ENCODE measurements around the gene CABLES2. TPM values are rescaled to one million over a fixed set of nuclear protein-coding genes. Genes with fewer than 3 reads are reported as not detected.
"Not testable (repeated sequence)": the region's sequence is repeated elsewhere in the genome, so short reads cannot be mapped to it uniquely, and the experiment has no call there.

Gene CABLES2
- total RNA-seq, 1 experiment from 2014 or later = 9.5 TPM

- peak; percentile 56 for DNase-seq (ENCODE audit: low spot score)
These were observed 26.8 kb upstream of the CABLES2 start for GRCh38 chr20:62433658-62434497.

- DNase-seq (ENCODE audit: low spot score) = peak; percentile 57
These were observed 23.9 kb upstream of the CABLES2 start for GRCh38 chr20:62430866-62431447.

GRCh38 chr20:62430311-62430853 lies 23.3 kb upstream of the CABLES2 start:
- DNase-seq (ENCODE audit: low spot score) = peak; percentile 33

DNA sequence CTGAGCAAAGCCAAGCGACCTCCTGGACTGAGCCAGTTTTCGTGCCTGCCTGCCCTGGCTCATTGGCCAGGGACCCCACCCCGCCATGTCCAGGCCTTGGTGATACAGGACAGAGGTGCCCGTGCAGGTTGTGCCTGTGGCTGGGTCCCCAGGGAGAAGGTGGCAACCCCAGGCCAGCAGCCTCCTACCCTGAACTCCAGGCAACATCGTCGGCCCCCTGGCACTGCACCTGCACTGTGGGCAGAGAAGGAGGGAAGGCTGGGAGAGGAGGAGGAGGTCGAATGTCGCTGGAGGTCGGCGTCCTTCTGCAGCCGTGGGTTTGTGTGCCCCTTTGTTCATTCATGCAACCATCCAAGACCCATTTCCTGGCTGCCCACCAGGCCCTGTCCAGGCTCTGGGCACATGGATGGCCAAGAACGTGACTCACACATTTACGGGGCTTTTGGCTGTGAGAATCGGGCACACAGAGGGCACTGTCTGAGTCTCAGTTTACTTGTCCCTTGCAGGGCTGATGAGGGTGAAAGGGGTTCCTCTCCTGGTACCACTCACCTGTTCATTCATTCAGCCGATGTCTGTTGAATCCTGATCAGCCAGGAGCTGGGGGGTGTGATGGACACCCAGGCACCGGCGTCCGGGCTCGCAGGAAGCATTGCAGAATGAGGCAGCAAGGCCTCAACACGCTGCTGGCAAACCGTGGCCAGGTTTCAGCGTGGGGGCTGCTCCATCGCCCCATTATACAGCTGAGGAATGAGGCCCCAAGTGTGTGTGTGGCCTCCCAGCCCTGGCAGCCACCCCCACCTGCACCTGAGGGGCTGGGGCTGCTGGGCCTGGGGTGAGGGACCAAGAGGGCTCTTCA lies 22.6 kb upstream of the CABLES2 start:
- DNase-seq (ENCODE audit: low spot score) = no peak

- peak; percentile 42 for DNase-seq (ENCODE audit: low spot score)
These were observed 21.6 kb upstream of the CABLES2 start for GRCh38 chr20:62428396-62429295.

DNA sequence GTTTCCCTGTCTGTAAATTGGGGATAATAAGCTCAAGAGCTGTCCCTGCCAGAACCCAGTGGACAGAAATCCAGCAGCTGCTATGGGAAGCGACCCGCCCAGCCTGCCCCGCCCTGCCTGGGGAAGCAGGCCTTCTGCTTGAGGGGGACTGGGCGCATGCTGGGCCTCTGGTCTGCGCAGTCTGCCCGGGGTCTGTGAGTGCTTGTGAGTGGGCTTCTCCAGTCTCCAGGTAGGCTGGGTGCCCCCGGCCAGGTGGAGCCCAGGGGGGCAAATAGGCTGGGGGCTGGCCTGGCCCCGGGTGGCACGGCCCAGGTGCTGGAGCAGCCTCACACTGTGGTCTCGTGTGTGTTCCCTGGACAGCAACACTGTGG lies 20.9 kb upstream of the CABLES2 start:
- DNase-seq (ENCODE audit: low spot score) = no peak

DNA sequence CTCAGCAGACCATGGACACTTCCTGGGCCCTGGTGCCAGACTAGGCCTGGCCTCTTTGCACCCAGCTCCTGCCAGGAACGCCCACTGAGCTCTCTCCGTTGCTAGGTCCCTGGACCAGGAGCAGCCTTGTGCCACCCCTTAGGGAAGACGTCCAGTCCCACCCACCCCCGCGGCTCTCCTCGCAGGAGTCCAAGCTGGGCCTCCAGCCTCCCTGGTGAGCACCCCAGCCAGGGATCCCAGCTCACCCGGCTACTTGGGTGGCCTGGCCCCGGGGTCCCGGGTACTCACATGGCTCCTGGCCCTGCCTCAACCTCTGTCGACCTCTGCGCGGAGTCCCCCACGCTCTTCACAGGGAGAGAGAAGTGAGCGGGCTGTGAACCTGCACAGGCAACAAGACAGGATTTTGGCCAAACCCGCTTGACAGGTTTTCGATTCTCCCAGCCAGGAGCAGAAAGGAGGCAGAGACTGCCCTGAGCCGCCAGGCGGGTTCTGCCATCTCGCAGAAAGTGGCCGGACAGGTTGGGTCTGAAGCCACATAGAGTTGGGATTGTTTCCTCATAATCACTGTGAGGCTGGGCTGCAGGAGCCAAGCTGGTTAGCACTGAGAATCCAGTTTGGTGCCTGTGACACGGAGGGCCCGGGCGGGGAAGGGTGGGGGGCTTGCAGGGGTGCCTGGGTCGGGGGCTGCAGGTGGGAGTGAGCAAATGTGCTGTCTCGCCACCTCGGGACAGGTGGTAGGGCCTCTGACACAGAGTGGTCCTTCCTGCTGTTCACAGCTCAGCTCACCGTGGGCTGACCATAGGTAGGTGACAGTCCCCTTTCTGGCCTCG lies 20.3 kb upstream of the CABLES2 start, which contains the start of gene RBBP8NL:
RBBP8NL (minus strand) TSS at position 368 of the 830 bp plus-strand sequence. CDS start 7,892 bp downstream, outside the sequence.
- DNase-seq (ENCODE audit: low spot score) = peak; percentile 100

DNA sequence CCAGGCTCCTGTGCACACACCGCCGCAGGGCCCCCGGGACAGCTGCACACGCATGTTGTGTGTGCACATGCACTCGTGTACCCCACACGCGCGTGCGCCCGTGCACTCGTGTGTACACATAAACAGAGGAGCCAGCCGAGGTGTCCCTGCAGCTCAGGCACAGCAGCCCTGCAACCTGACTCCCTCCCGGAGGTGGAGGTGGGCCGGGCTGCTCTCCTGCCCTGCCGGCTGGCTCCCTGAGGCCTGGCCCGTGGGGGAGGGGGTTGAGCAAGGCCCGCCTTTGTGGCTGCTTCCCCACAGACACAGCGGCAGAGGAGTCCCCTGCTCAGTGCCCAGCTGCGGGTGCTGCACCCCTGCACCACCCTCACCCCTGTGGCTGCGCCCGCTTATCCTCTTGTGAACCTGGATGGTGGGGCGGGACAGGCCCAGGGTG lies 19.6 kb upstream of the CABLES2 start:
- peak; percentile 86 for DNase-seq (ENCODE audit: low spot score)

DNA sequence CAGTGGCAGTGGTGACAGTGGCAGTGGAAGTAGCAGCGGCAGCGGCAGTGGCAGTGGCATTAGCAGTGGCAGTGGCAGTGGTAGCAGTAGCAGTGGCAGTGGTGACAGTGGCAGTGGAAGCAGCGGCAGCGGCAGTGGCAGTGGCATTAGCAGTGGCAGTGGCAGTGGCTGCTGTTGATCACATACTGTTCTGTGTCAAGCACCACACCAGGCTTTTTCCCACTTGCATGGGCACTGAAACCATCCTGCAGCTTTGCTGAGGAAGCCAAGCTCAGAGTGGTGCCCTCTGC lies 18.9 kb upstream of the CABLES2 start:
- DNase-seq (ENCODE audit: low spot score) = not testable (repeated sequence)

DNA sequence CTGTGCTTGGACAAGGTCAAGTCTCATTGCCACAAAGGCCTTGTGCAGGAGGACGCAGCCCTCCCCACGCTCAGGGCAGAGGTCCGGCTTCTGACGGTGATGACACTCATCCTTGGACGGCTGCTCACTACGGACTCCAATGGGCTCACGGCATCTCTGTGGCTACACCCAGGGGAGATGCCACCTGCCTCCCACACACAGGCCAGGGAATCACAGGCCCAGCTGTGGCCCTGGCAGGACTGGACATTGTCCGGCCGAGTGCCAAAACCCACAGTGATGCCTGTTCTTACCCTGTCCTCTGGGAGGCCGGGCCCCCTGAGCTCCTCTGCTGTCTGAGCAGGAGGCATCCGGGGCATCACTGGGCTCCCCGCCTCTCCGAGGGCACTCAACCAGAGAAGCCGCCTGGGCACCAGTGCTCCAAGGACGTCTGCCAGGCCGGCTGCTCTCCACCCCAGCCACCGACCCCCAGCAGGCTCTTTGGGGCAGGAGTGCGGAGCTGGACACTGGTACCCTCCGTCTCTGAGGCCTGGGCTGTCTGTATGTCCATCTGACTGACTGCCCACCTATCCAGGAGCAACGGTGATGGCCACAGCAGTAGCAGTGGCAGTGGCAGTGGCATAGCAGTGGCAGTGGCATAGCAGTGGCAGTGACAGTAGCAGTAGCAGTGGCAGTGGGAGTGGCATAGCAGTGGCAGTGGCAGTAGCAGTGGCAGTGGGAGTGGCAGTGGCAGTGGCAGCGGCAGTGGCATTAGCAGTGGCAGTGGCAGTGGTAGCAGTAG lies 18.4 kb upstream of the CABLES2 start:
- DNase-seq (ENCODE audit: low spot score) = no peak

GRCh38 chr20:62424249-62425107 lies 17.4 kb upstream of the CABLES2 start:
- no peak for DNase-seq (ENCODE audit: low spot score)

DNA sequence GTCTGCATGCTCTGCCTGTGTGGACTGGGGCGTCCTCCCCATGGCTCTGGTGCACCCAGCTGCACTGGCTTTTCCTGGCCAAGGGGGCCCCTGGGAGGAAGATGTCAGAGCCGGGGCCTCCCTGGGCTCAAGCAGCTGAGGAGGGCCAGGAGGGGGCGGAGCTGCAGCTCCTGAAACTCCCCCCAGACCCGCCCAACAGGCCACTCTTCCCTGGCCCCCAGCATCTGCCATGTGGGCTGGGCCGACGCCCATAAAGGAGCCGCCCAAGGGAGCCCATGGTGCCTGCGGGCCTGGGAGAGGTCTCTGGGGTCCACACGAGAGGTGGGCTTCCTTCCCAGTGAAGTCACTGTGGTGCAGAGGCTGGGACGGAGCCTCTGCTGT lies 16.2 kb upstream of the CABLES2 start:
- no peak for DNase-seq (ENCODE audit: low spot score)

DNA sequence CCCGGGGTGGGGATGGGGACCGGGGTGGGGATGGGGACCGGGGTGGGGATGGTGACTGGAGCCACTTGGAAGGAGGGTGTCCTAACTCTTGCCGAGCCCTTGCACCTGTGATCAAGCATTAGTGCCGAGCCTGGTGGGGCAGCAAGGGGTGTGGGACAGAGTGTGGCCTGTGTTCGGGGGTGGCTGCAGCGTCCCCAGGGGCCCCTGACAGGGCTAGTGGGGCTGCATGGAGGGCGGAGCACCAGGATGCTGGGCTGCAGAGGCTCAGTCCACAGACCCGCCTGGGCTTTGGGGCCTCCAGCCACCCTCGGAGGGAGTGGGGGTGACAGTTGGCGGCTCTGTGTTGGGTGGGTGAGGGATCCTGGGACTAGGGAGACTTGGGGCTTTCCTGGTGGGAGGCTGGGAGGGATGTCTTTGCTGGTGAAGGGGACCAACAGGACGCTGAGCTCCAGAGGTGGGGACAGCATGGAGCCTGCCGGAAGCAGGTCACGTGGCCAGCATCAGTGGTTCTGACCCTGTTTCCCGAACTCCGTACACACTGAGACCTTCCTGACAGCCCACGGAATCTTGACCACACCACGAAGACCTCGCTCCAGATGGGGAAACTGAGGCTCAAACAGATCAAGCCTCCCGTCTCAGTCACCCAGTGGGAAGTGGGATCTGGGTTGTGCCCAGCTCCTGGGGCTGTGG lies 15.7 kb upstream of the CABLES2 start:
- DNase-seq (ENCODE audit: low spot score) = no peak

DNA sequence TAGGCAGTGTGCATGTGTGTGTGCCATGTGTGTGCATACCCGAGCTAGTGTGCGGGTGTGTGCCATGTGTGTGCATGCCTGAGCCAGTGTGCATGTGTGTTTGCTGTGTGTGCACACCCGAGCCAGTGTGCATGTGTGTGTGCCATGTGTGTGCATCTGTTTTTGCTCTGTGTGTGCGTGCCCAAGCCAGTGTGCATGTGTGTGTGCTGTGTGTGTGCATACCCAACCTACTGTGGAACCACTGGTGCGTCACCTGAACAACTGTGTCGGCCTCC lies 14.6 kb upstream of the CABLES2 start:
- DNase-seq (ENCODE audit: low spot score) = no peak

- DNase-seq (ENCODE audit: low spot score) = no peak
These were observed 14.0 kb upstream of the CABLES2 start for GRCh38 chr20:62420846-62421715.

DNA sequence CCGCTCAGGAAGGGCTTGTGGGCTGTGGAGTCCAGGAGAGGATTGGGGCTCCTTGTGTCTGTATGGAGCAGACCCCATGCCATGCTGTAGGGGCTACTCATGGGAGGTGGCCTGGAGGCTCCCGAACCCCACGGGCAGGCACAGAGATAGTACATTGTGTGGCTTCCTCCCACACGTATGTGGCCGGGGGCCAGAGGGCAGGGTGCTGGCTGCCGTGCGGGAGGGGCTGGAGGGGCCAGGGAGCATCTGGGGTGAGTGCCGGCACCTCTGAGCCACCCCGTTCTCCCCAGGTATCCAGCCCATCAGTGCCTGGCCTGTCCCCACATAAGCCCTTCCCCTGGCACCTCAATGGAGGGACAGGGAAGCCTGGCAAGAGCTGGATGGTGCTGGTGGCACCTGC lies 12.7 kb upstream of the CABLES2 start:
- no peak for DNase-seq (ENCODE audit: low spot score)

Data from HT-29 (cell line).